Stimulated activated CD4-positive, alpha-beta T cell treated with anti-CD3 and anti-CD28 coated beads, TNF-alpha, amount 100 ng/mL, for 4 hours (primary cell): ENCODE data around the gene OCA2.
"Not testable (repeated sequence)": the region's sequence is repeated elsewhere in the genome, so short reads cannot be mapped to it uniquely, and the experiment has no call there.

ENCODE experiments used
- DNase-seq, 3 experiments: peaks; one replicate each; pipeline ENCODE4 v3.0.0-alpha.2; 2020; ENCODE audit warnings: low read depth in 3 of 3

Gene OCA2

DNA sequence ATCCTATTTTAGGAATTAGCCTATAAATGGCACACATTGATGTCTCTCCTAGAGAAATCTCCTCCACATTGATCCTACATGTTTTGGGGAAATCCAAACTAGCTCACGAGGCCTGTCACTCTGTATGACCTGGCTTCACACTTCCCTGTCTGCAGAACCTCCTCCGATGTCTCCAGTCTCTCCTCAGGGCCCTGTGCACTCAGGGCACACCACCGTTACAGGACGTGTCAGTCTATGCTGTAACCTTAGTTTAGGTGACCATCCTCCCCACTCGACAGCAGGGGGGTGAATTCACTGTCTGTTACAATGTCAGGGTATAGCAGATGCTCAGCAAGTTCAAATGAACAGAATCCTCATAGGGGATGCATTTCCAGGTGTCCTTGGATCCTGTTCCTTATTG is 249.1 kb downstream of the OCA2 start:
- no peak for DNase-seq

DNA sequence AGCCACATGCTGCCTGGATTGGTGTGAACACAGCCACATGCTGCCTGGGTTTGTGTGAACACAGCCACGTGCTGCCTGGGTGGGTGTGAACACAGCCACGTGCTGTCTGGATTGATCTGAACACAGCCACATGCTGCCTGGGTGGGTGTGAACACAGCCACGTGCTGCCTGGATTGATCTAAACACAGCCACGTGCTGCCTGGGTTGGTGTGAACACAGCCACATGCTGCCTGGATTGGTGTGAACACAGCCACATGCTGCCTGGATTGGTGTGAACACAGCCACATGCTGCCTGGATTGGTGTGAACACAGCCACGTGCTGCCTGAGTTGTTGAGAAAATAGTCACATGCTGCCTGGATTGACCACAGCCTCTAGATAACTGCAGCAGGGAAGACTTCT is 250.2 kb downstream of the OCA2 start:
- DNase-seq = not testable (repeated sequence)

DNA sequence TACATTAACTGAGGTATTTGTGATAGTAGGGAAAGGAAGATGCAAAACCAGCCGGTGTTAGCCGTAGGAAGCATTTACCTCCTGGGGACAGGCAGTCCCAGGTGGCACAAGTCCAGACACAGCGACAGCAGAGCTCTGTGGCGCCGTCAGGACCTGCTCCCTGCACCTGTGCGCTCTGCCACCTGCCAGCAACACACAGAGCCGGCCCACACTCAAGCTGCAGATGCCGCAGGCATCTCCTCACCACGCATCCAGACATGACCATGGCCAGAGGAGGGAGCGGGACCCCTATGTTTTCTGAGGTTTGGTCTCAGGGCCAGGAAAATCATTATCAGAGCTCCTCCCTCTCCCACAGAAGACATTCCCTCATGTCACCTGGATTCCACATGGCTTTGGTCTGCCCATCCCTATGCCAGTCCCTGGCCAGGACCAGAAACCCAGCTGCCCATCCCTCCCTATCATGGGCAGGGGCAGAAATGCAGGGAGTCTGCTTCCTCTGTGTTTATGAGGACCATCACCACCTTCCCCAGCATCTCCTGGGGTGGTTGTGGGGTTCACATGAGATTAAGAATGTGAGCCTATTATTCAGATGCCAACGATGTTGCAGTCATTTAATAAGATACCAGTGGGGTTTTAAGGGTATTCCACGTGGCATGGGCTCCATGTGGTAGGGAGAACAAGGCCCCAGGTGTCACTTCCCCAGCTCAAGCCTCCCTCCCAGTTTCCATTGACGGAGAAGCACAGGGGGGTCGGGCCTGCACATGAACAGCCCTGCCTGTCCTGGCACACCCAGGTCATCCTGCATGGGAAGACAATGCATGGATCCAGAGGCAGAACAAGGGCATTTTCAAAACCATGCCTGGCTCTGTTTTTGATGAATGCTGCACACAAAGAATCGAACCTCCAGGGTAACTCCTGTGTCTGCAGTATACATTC is 251.1 kb downstream of the OCA2 start:
- no peak for DNase-seq

DNA sequence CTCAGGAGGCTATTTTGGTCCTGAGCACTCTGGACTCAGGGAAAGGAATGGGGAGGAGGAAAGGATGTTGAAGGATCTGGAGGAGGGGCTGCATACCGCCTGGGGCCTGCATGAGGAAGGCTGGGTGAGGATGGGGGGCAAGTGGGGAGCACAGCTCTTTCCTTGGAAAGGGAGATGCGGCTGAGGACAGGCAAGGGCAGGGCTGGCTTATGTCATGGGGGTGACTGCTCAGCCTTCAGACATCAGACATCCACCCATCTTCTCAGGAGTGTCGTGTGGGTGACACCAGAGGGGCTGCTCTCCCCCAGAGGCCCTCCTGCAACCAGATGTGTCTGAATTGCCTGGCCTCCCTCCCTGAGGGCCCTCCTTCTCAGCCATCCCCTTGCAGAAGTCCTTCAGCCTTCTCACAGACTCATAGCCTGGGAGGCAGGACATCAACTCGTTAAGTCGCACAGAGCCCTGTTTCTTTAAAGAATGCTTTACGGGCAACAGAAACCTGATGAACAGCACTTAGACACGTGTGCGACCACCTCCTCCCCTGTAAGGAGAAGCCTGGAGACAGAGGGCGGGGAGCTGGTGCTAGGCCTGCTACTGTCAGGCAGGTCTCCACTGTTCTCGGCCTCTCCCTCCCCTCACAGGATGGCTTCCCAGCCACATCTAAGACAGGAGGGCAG is 252.3 kb downstream of the OCA2 start:
- DNase-seq = no peak

DNA sequence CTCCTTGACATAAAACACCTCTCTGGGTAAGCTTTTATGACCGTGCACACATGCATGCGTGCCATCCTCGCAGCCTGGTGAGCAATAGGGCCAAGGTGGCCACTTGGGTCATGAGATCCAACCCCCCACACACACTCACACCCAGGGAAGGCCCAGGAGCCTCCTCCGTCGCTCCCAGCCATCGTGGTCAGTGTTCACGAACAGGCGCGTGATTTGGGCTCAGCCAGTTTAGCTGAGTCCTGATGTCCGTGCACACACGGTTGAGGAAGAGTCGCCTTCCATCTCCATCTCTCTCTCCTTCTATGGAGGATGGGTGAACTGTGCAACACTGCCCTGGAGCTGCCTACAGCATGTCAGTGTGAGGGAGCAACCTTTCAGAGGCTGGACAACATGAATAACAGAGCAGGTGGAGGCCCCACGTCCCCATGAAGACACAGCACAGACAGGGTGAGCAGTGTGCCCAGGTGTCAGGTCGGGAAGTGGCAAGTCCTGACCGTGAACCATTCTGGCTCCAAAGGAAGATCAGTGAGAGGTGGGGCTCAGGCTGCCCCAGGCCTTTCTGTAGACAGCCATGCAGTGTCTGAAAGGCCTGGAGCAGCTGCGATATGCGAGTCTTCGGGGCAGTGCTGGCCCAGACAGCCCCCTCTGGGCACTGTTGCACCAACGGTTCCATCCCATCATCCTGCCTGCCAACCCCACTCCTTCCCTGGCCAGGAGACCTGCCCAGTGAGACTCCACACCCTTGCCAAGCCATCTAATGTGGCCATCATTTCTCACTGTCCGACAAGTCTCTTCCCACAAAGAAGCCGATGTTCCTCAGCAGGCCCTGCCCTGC is 253.4 kb downstream of the OCA2 start:
- no peak for DNase-seq

DNA sequence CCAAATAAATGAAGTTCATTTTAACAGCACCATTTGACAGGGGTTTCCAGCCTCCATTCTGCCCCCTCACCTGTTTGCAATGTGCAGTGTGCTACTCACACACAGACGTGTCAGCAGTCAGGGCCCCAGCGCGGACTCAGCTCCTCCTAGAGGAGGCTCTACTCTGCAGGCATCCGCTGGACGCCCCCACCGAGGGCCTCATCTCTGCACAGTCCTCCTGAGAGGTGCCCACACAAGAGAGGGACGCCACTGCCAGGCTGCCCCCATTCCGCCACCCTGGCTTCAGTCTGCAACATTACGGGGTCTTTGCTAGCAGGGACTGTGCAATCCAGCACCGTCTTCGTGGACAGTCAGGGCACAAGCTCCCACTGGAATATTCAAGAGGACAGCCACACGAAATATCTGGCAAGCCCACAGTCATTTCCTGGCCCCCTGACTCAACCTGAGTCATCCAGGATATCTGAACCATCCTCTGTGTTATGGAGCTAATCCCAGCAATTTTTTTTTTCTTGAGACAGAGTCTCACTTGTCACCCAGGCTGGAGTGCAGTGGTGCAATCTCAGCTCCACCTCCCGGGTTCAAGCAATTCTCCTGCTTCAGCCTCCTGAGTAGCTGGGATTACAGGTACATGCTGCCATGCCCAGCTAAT is 255.0 kb downstream of the OCA2 start:
- DNase-seq = no peak

DNA sequence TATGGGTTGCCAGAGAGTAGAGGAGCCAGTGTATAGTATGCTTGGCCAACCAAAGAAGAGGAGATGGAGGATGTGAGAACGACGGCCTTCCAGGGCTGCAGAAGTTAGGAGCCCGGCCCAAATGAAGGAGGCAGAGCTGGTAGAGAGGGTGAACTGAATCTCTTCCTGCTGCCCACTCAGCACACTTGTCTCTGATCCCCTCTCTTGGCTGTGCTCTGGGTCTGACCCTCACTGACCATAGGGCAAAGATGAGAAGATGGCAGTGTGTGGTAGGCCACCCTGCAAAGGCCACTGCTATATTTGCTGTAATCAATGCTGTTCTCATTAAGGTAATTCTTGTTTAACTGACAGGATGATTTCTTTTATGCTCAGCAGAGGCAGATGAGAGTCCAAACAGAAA is 256.0 kb downstream of the OCA2 start:
- no peak for DNase-seq

DNA sequence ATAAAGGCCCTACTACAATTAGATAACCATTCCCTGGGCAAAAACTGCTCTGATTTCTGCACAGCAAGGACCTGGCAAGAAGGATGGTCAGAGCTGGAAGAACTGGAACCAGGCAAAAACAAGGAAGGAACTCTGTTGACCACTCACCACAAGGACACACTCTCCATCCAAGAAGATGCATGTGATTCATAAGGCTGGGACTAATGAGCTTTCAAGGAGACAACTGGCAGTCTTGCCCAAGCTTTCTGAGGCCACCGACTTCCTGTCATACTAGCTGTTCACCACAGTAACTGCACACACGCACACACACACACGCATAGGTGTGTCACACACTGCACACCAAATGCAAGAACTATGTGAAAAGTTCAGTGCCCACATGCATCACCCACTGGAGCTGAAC is 256.6 kb downstream of the OCA2 start:
- DNase-seq = no peak

DNA sequence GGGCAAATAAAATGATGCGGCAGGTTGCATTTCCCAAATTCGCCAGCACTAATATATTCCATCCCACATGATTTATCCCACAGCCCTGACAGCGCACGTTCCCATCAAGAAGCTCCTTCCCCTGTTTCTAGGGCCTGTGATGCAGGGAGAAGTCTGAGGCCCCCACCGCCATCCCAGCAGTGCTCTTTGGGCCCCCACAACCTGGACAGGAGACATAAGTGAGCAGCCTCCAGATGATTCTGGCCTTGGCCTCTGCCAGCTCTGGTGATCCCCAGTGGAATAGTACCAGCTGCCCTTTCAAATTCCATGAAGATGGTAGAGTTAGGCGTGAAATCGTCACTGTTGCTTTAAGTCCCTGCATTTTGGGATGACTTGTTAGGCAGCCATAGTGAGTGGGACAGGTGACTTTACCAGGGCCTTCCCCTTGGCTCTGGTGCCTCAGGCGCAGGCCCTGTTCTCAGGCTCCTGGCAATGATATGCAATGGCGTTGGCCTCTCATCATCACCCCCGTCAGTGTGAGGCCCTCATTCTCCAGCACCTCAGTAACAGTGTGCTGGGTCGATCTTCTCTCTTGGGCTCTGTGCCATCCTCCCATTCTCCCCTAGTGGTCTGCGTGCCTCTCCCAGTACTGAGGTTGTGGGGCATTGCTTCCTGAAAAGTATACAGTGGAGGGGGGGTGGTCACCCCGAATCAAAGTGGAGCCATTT is 263.7 kb downstream of the OCA2 start:
- no peak for DNase-seq

DNA sequence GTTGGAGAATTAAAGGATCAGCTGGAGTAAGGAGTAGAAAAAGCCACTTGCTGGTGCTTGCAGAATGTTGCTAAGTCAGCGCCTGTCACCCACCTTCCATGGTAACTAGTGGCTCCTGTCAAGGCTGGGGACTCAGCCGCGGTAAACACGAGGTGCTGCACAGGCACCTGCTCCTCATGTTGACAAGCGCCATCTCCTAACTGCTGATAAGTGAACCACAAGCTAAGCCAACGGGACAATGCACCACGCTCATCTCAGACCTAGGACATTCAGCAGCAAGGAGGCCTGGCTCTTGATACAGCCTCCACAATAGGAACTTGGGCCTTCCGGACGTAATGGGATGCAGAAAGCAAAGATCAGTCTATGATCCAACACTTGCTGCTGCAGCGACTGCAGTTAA is 264.4 kb downstream of the OCA2 start:
- DNase-seq = no peak

DNA sequence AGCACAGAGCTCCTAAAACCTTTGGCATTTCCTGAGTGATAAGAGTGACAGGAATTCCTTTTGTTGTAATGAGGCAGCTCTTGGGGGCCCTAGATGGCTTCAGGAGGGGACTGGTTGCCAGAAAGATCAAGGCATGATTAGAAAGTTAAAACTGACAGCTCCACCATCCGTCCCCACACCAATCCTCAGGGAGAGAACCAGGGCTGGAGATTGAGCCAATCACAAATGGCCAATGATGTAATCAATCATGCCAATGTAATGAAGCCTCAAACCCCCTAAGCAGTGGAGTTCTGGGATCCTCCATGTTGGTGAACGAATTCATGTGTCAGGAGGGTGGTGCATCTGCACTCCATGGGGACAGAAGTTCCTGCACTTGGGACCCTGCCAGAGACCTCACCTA is 265.1 kb downstream of the OCA2 start:
- no peak for DNase-seq

DNA sequence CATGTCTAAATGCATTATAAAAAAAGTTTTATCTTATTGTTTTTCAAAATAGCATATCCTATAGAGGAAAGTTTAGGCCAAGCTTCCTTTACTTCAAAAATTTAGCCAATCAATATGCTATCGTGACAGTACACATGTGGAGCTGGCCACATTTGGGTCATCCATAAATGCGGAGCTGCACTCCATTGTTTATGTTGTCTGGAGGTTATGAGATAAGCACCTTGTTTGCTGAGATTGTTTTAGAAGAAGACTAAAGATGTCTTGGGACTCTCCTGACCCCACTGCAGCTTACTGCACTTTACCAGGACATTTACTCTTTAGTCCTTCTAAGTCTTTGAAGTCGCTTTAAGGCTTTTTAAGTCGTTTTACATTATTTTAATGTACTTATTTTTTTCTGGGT is 265.9 kb downstream of the OCA2 start:
- DNase-seq = no peak

DNA sequence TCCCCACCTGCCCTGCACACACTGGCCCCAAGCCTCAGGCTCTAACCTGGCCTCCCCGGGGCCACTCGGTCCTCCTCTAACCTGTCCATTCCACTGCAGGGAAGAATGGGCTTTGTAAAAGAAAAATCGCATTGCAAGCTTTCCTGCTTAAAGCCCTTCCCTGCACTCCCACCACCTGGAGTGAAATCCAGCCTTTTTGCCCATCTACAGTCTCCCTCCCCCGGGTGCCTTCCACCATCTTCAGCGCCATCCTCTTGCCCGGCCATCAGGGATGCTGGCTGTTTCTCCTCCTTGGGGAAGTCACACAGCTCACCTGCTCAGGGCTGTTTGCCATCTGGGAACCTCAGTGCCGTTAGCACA is 266.9 kb downstream of the OCA2 start:
- no peak for DNase-seq

DNA sequence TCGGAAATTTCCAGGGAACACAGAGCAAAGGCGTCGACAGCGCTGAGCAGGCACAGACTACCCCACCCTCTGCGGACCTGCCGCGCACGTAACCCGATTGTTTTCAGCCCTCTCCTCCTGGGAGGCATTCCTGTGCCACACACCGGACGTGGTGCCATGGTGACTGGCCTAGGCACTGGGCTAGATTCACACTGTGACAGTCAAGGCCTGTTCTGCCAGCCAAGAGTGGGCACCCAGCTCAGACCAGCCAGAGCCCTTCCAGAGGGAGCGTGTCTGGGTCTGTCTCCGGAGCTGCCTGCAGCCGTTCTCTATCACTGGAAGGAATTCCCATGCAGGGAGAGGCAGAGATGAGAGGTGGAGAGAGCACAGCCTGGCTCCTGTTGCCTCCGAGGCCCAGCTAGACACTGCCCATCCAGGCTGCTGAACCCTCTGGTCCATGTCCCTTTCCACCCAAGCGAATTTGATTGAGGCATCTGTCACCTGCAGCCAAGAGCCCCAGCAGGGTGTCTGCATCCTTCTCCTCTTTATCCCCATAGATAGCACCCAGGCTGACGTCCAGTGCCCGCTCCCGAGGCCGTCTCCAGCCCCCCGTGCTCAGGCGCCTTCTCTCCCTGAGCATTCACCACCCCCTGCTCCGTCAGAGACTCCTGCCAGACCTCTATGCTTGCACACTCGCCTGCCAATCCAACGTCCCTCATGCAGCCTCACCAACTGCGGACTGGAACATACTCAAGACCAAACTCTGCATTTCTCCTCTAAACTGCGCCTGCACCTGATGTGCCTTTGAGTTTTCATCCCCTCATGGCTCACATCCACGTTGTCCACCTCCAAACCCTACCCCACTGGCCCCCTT is 267.5 kb downstream of the OCA2 start:
- no peak for DNase-seq

DNA sequence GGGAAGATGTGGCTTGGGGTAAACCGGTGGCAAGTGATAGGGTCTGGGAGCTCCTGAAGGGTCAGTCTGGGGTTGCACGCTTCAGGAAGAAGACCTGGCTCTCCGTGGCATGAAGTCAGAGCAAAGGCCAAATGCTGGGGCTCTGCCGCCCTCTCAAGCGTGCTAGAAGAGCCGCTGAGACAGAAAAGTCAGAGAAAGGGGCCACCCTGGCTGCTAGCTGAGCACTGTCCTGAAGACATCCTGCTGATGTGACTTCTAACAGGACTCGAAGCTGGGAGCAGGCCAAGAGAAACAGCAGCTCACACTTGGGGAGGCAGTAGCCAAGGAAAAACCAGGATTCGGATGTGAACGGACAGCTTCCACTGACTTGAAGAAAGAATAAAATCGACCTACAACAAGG is 270.4 kb downstream of the OCA2 start:
- no peak for DNase-seq

DNA sequence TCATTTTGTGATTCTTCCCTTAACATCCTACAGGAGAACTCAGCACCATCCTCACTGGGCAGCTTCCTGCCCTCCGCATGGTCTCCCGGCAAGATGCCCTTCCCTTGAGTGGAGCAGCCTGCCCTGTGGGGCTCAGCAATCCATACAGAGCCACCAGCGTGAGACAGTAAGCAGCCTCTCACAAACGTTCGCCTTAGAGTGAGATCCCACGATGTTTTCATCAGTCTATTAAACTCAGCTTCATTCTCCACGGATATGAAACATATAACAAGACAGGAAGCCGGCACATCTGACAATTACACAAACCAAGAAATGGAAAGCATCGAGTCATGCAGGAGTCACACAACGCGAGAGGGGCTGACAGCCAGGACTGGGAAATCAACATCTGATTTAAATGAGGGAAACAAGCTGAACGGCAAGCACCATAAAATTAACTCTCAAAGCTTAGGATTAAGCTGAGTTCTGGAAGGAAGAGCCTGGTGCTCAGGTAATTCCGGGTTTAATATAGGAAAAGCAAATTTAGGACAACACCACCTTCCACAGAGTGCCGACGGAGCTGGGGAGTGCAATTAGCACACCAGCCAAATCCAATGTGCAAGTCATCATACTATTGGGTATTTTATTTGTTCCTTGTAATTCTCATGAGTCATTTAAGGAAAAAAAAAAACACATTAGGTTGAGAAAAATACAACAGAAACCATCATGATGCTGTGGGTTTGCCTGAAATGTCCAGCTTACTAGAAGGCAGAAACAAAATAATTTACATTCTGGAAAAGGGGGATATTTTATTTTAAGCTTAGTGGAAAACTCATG is 272.0 kb downstream of the OCA2 start:
- no peak for DNase-seq

DNA sequence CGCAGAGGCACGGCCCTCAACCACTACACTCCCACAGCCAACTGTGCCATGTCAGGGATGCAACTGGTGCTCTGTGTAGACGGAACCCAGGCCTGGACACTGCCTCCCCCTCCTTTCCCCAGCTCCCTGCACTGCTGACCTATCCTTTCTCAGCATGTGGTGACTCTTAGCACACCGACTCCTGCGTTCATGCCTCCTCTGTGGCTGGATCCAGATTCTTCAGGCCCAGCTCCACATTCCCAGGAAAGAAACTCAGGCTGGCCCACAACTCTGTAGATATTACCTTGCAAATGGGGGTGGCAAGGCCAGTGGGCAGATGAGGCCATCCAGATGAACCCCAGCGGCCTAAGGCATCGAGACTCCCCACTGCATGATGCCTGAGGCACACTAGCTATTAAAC is 272.7 kb downstream of the OCA2 start:
- no peak for DNase-seq

DNA sequence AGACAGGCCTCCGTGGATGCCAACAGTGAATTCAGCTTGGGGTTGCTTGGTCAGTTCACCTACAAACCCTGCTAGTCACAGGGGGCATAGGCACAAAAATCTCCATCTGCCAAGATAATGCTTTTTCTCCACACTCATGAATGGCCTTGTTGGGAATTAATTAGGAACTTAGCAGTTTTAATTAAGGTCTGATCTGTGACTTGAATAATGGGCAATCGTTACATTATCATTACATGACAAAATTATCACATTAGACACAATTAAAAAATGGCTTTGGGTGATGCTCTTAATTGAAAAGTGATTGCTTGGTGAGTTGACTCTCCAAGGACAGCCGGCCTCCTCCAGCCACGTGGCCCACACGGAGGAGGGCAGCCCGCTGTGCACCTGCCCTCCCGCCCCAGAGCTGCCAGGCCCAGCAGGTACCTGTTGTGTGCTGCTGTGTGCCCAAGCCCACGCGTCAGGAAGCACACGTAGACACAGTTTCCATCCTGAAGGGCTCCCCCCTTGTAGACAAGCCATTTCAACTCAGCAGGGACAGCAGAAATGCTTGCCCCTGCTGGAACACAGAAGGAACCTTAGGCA is 274.2 kb downstream of the OCA2 start:
- DNase-seq = no peak

DNA sequence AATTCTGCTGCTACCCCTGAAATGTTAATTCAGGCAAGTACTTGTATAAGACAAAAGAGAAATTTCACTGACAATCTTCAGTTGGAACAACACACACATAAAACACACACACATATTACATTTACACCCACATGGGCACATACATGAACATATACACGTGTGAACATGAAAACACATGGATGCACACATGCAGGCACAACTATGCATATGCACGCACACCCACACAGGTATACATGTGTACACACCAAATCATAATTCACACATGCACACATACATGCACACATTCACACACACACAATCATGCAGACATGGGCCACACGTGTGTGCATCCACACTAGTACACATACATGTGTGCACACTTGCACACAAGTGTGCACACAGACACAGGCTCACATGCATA is 277.8 kb downstream of the OCA2 start:
- DNase-seq = no peak
